Tibial artery (tissue), 4 donors: ENCODE data around the gene ZNF777.
A peak's percentile ranks its signal among the peaks of the same experiment; 100 is the strongest.

Experiments used
- DNase-seq, 2 donors: peaks; one replicate each; pipeline ENCODE4 v3.0.0-alpha.2; 2019
- H3K27ac ChIP-seq, 2 donors: fragments of 200-600 bp; sonication (generic) in 1 of 2; 1 replicate in 1 of 2; 2 replicates in 1 of 2; pipeline ENCODE4 v1.5.1; 2018 to 2019; ENCODE audit warnings: mild to moderate bottlenecking in 1 of 2
- H3K27me3 ChIP-seq, 2 donors: fragments of 200-600 bp; sonication (generic) in 1 of 2; one replicate each; pipeline versions ENCODE4 v1.5.1 to v1.6.0; 2016 to 2019
- H3K36me3 ChIP-seq, 3 donors: fragments of 200-600 bp; sonication (generic) in 2 of 3; one replicate each; pipeline ENCODE4 v1.5.1; 2016 to 2019; ENCODE audit warnings: mild to moderate bottlenecking in 2 of 3
- H3K4me1 ChIP-seq, 4 donors: fragments of 200-600 bp; sonication (generic) in 2 of 4; 1 replicate in 3 of 4; 2 replicates in 1 of 4; pipeline ENCODE4 v1.5.1; 2016 to 2019
- H3K4me3 ChIP-seq, 2 donors: fragments of 200-600 bp; sonication (generic) in 1 of 2; 1 replicate in 1 of 2; 2 replicates in 1 of 2; pipeline ENCODE4 v1.5.1; 2018 to 2019; ENCODE audit warnings: mild to moderate bottlenecking in 2 of 2
- H3K9me3 ChIP-seq, 3 donors: fragments of 200-600 bp; sonication (generic) in 1 of 3; one replicate each; pipeline ENCODE4 v1.5.1; 2016 to 2019
- intact Hi-C: fragments of 100-400 bp; cut with DNase I; formaldehyde crosslinking; loops from one replicate; pipeline ENCODE4 v1.15.0; 2023; ENCODE audit warnings: low total_unique reads
- TF ChIP-seq, protein P1 (sequence below), 2 experiments: fragments of 200-600 bp in 1 of 2; fragments of 450-650 bp in 1 of 2; IDR thresholded peaks; one replicate each; pipeline ENCODE4 v1.5.1; 2017 to 2019; ENCODE audit warnings: antibody characterized with exemption in 2 of 2, mild to moderate bottlenecking in 1 of 2, moderate library complexity in 1 of 2

The ZNF777 gene

DNA sequence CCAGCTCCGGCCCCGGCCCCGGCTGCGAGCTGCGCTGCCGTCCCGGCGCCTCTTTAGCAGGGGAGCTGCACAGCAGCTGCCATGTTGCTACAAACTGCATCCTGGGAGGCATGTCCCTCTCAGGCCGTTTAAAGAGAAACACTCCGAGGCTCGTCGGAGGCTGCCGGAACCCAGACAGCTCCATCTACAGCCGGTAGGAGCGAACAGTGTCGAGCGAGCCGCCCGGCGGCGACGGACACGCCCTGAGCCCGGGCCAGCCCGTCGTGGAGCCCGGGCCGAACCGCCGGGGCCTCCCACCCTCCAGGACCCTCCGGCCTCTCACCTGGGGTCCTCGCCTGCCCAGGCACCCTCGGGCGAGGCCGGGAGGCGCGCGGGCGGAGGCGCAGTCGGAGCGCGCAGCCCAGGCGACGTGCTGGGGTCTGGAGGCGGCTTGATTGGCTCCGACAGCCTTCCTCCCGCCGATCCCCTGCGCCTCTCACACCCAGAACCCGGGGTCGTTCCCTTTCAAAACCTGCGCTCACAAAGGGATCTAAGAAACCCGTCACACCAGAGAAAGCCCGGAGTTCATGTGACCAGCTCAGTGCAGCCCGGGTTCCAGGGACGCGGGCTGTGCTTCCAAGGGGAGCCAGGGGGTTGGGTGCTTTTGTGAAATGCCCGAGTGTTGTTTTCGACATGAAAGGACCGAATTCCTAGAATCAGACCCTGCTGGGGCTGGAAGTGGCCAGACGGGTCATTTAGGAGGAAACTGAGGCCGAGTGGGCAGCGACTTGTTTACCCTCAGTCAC is at the start of gene ZNF777:
TSS of gene ZNF777 (minus strand) at position 570 of the 785 bp plus-strand sequence. CDS start 5,040 bp downstream, outside the sequence.
- Histone ChIP-seq H3K9me3 (no peaks in the 10 kb centered on the region), H3K27ac (peak within 1 kb of the TSS; percentile 86 to 89), H3K36me3 (peaks cover 1 to 11% (median 2%) of the 10 kb centered on the region in 3 donors), H3K4me1 (peaks cover 0 to 30% (median 20%) of the 10 kb centered on the region in 4 donors), H3K4me3 (peak within 1 kb of the TSS; percentile 73 to 93), H3K27me3 (no peaks in the 10 kb centered on the region)
- TF ChIP-seq, protein P1, sequence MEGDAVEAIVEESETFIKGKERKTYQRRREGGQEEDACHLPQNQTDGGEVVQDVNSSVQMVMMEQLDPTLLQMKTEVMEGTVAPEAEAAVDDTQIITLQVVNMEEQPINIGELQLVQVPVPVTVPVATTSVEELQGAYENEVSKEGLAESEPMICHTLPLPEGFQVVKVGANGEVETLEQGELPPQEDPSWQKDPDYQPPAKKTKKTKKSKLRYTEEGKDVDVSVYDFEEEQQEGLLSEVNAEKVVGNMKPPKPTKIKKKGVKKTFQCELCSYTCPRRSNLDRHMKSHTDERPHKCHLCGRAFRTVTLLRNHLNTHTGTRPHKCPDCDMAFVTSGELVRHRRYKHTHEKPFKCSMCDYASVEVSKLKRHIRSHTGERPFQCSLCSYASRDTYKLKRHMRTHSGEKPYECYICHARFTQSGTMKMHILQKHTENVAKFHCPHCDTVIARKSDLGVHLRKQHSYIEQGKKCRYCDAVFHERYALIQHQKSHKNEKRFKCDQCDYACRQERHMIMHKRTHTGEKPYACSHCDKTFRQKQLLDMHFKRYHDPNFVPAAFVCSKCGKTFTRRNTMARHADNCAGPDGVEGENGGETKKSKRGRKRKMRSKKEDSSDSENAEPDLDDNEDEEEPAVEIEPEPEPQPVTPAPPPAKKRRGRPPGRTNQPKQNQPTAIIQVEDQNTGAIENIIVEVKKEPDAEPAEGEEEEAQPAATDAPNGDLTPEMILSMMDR (IDR thresholded peaks at IDR 0.05), result peak; percentile 45 to 50
- intact Hi-C loops, result loop anchor here (5.0 kb wide), 1 partner anchor 37 kb away; the partner anchor contains the start of gene ZNF746
- DNase-seq, result peak; percentile 83 to 88

- H3K9me3 ChIP-seq, result peaks cover 0 to 28% (median 20%) of the 10 kb centered on the region in 3 donors
- intact Hi-C loops, result no loop called here
- no peak for DNase-seq
- no peaks in the 10 kb centered on the region for H3K36me3 ChIP-seq
- H3K27ac ChIP-seq, result no peak overlapping the region
- H3K4me1 ChIP-seq, result no peaks in the 10 kb centered on the region
- no peak overlapping the region for H3K4me3 ChIP-seq
- TF ChIP-seq, protein P1 (IDR thresholded peaks at IDR 0.05), result no peak
- H3K27me3 ChIP-seq, result no peaks in the 10 kb centered on the region
These were observed 49.4 kb upstream of the ZNF777 start for GRCh38 chr7:149510248-149510647.

DNA sequence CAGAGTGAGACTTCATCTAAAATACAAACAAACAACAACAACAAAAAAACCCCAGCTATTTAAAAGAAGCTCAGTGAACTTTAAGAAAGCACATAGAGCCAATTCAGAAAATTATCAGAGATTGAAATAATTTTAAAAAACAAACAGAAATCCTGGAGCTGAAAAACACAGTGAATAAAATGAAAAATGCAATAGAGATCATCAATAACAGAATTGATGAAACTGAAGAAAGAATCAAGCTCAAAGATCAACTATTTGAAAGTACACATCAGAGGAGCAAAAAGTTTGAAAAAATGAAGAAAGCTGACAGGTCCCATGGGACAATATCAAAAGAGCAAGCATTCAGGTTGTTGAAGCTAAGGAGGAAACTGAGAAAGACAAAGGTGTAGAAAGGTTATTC is 48.9 kb upstream of the ZNF777 start:
- intact Hi-C loops, result no loop called here
- DNase-seq, result no peak
- no peaks in the 10 kb centered on the region for H3K4me1 ChIP-seq
- H3K4me3 ChIP-seq, result no peak overlapping the region
- peaks cover 0 to 28% (median 20%) of the 10 kb centered on the region in 3 donors for H3K9me3 ChIP-seq
- TF ChIP-seq, protein P1 (IDR thresholded peaks at IDR 0.05), result no peak
- H3K36me3 ChIP-seq, result no peaks in the 10 kb centered on the region
- no peaks in the 10 kb centered on the region for H3K27me3 ChIP-seq
- H3K27ac ChIP-seq, result no peak overlapping the region

GRCh38 chr7:149505551-149505950 is 44.7 kb upstream of the ZNF777 start:
- no peaks in the 10 kb centered on the region for H3K4me1 ChIP-seq
- no peaks in the 10 kb centered on the region for H3K27me3 ChIP-seq
- no peak overlapping the region for H3K4me3 ChIP-seq
- TF ChIP-seq, protein P1 (IDR thresholded peaks at IDR 0.05), result no peak
- intact Hi-C loops, result no loop called here
- no peak overlapping the region for H3K27ac ChIP-seq
- DNase-seq, result no peak
- peaks cover 0 to 25% (median 20%) of the 10 kb centered on the region in 3 donors for H3K9me3 ChIP-seq
- no peaks in the 10 kb centered on the region for H3K36me3 ChIP-seq

DNA sequence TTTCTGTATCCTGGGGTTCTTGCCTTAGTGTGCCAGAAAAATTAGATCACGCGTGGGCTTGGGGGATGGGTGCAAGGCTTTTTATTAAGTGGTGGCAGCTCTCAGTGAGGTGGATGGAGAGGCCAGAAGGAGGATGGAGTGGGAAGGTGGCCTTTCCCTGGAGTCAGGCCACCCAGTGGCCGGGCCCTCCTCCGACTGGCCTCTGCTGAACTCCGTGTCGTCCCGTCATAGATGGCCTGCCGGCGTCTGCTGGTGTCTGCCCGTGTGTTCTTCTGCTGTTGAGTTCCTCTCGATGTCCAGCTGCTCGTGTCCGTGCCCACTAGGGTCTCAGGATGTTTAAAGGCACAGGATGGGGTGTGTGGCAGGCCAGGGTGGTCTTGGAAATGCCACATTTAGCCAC is 40.8 kb upstream of the ZNF777 start:
- H3K4me1 ChIP-seq, result peaks cover 0 to 5% (median 0%) of the 10 kb centered on the region in 4 donors
- no peaks in the 10 kb centered on the region for H3K36me3 ChIP-seq
- H3K9me3 ChIP-seq, result peaks cover 0 to 6% (median 4%) of the 10 kb centered on the region in 3 donors
- no peak overlapping the region for H3K4me3 ChIP-seq
- intact Hi-C loops, result no loop called here
- no peak overlapping the region for H3K27ac ChIP-seq
- H3K27me3 ChIP-seq, result no peaks in the 10 kb centered on the region
- TF ChIP-seq, protein P1 (IDR thresholded peaks at IDR 0.05), result no peak
- DNase-seq, result no peak
